HG02852 (cell line): Measurements from ENCODE around the gene HK2.

ENCODE experiments used
- ATAC-seq: cut with Tn5 transposase; IDR thresholded peaks from one replicate; pipeline ENCODE4 v1.9.1; 2021; ENCODE audit warnings: mild to moderate bottlenecking, moderate library complexity; ENCODE audit not compliant: unreplicated experiment

The HK2 gene

DNA sequence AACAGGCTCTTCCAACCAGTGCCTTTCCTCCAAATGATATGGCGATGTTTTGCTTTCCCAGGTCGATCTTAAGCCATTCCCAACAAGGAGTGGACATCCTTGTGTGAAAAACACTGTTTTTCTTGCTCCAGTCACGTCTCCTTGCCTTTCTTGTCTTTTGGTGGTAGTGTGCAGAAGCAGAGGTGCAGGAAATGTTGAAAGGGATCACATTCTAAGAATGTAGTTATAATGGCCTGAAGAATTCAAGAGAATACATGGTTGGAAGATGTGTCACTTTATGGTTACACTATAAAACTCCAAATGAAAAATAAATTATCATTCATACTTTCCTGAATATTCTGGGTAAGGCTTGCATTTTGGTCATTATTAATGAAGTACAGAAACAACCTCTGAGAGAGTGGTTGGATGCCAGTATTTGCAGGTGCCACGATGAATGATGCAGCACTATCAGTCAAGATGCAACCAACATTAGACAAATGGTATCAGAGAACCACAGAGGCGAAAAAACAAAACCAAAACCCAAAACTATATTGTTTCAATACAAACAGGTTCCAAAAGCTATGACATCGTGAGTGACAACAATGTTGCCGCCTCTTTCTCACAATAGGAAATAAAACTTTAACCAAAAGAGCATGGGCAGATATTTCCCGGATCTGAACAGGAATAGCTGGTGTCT is 97.0 kb downstream of the HK2 start:
- no peak for ATAC-seq

DNA sequence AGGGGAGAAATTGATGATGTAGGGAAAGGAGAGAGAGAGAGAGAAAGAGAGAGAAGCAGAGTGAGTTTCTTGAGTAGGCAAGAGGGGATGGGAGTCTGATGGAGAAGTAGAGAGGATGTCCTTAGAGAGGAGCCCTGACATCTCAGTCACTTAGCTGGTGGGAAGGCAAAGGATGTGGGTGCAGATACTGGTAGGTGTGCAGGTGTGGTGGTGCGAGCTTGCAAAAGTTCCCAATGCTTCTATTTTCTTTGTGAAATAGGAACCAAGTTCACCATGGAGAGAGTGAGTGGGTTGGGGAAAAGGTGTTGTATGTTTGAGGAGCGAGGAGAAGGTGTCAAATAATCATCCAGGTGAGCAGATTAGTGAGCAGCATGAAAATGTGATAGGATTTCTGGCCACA is 98.0 kb downstream of the HK2 start:
- no peak for ATAC-seq

DNA sequence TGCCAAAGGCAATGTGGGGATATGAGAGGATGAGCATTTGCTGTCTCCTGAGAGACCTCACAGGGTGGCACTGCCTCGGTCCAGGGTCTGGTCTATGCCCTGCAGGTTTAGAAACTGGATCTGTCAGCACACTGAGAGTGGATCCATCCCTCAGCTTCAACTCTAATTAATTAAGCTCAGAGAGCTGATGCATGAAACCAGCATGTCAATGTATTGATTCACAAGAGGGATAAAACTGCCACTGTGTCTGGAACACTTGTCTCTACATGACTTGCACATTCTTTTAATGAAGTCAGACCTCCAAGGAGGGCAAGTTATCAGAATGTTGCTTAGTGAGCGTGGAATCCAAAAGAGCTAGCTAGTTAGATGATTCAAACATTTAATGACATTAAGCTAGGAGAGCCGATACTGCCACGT is 102.1 kb downstream of the HK2 start:
- ATAC-seq = no peak

DNA sequence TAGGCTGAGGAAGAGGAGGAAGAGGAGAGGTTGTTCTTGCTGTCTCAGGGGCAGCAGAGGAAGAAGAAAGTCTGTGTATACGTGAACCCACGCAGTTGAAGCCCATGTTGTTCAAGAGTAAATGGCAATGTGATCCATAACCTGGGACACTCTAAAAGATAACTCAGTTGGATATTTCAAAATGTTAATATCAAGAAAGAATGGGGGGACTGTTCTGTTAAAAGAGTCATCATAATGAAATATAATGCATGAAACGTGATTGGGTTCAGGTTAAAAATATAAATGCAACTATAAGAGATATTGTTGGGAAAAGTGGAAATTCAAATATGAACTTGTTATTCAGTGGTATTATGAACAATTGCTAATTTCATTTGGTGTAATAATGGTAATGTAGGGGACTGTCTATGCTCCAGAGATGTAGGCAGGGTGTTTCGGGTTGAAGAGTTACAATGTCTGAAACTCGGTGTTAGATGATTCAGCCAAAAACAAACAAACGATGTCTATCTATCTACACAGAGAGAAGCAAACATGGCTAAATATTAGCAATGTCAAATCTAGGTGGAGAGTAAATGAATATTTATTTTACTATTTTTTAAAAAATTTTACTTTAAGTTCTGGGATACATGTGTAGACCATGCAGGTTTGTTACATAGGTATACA is 103.4 kb downstream of the HK2 start:
- no peak for ATAC-seq

DNA sequence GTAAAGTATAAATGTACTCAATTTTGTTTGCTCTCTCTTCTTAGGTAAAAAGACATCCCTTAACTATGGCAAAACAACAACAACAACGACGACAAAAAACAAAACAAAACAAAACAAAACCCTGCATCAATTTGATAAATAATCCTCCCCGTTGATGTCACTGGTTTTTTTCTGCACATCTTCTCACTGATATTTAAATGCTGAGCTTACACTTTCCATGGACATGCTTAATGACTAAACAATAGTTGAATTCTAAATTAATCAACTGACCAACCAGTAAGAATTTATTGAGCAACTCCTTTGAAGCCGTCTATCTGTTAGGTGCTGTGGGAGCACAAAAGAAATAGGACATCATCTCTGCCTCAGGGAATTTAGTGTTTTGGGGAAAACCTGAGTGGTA is 104.3 kb downstream of the HK2 start:
- no peak for ATAC-seq

DNA sequence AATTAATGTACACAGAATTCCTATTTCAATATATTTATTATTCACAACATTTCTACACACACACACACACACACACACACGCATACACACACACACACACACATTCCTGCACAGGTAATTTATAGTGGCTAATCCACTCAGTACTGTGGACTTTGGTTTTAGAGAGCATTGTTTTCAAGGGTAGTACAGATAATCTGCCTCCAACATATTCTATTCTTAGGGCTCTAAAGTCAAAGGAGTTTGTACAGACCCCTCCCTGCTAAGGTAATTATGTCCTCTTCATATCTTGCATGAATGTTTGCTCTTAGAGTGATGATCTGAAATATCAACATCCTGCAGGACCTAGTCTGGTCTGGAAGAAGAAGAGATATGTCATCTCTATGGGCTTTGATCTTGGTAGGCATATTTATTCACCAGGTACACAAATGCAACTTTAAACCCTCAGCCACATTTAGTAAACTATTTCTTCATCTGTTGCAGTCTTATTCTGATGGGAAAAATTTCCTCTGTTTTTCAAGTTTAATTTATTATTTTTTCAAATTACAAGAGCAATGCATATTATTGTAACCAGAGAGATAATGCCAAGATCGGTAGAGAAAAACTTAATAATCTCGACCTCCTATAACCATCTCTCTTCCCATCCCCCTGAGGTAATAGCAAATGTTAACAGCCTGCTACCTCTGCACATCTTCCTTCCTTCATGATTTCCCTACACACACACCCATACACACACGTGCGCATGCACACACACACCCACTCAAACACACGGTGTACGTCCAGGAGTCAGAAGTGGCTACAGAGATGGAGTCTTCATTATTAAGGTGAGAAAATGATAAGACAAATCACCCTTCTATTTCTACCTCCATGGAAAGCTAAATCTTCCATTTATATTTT is 106.2 kb downstream of the HK2 start:
- ATAC-seq = no peak

DNA sequence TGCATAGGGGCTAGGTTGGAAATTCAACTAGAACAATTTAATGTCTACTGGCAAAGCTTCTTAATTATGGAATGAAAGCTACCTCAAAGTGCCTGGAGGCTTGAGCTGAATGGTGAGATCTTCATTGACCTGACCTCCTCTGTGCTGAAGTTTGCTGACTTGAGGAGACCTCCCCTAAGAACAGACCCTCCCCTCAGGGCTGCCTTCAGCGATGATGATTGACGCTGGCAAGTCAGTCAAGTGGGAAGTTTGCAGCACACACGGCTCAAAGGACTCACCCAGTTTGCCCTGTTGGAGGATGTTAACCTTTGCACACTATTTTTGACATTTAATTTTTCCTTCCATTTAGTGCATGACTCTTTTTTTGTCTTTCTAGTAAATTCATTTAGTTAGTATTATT is 107.4 kb downstream of the HK2 start:
- no peak for ATAC-seq

DNA sequence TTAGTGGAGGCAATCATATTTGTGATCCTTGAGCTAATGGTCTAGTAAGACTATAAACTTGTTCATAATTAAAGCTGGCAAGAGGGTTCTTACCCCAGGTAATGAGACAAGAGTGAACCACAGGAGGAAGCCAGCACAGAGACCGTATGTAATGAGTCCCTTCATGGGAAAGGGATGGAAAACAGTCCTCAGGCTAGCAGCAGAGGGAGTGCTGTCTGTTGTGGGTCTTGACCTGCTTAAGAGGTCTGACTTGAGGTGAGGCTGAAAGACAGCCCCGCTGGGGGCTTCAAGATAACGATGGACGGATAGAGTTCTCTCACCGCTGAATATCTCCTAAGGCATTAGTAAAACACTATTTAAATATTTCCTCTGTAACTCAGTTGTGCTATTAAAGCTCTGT is 108.3 kb downstream of the HK2 start:
- ATAC-seq = no peak
